PC-9 (cell line): ENCODE data around the gene ANKS1B. TPM values are rescaled to one million over a fixed set of nuclear protein-coding genes. Genes with fewer than 3 reads are reported as not detected.

Experiments
- BruUV-seq: library from RNA; stranded (reverse); fragments of 400-500 nt; replicated peaks from 2 replicates; lab custom pipeline; 2021; lab: Mats Ljungman, UMichigan
- CTCF ChIA-PET: fragments of 300-600 bp; sonication (Branson Sonifier 250); formaldehyde crosslinking; loops from one replicate; lab custom pipeline; 2022; ENCODE audit warnings: antibody characterized with exemption; lab: Charles Lee
- POLR2A ChIA-PET: fragments of 300-600 bp; sonication (Branson Sonifier 250); formaldehyde crosslinking; loops from one replicate; lab custom pipeline; 2022; ENCODE audit warnings: antibody characterized with exemption; ENCODE audit not compliant: unreplicated experiment; lab: Charles Lee
- DNase-seq, 2 experiments: peaks; one replicate each; pipeline versions ENCODE4 v3.0.0 to v3.0.0-alpha.2; 2015 to 2022; ENCODE audit warnings: mixed read lengths in 1 of 2
- H2AFZ ChIP-seq: fragments of 200-600 bp; sonication (generic); 2 replicates; pipeline ENCODE4 v1.8.1; 2017; ENCODE audit warnings: antibody characterized with exemption
- H3F3A ChIP-seq: fragments of 200-600 bp; sonication (generic); 2 replicates; pipeline ENCODE4 v1.8.1; 2017; ENCODE audit warnings: antibody characterized with exemption, mild to moderate bottlenecking, low read depth; ENCODE audit not compliant: insufficient read depth
- H3K27ac ChIP-seq: fragments of 200-600 bp; sonication (generic); 2 replicates; pipeline ENCODE4 v1.6.1; 2016; ENCODE audit warnings: mixed run types
- H3K27me3 ChIP-seq: fragments of 200-600 bp; sonication (generic); 2 replicates; pipeline ENCODE4 v1.6.1; 2016; ENCODE audit warnings: low read depth, mixed run types; ENCODE audit not compliant: insufficient read depth
- H3K36me3 ChIP-seq: fragments of 200-600 bp; sonication (generic); 2 replicates; pipeline ENCODE4 v1.6.1; 2016; ENCODE audit warnings: low read depth, mixed run types
- H3K4me1 ChIP-seq: fragments of 200-600 bp; sonication (generic); replicated peaks from 2 replicates; pipeline ENCODE4 v1.6.1; 2016; ENCODE audit warnings: mixed run types; ENCODE audit not compliant: insufficient read depth
- H3K4me2 ChIP-seq: fragments of 200-600 bp; sonication (generic); 2 replicates; pipeline ENCODE4 v1.6.1; 2017; ENCODE audit warnings: mixed run types
- H3K4me3 ChIP-seq: fragments of 200-600 bp; sonication (generic); 2 replicates; pipeline ENCODE4 v1.6.1; 2016; ENCODE audit warnings: mixed run types
- H3K79me2 ChIP-seq: fragments of 200-600 bp; sonication (generic); 2 replicates; pipeline ENCODE4 v1.6.1; 2017; ENCODE audit warnings: low read depth, mixed run types
- H3K9me2 ChIP-seq: fragments of 200-600 bp; sonication (generic); 2 replicates; pipeline ENCODE4 v1.8.1; 2017; ENCODE audit warnings: mild to moderate bottlenecking; ENCODE audit not compliant: insufficient read depth
- H3K9me3 ChIP-seq: fragments of 200-600 bp; sonication (generic); 2 replicates; pipeline ENCODE4 v1.8.1; 2016; ENCODE audit warnings: low read depth; ENCODE audit not compliant: insufficient read depth
- H4K20me1 ChIP-seq: fragments of 200-600 bp; sonication (generic); 2 replicates; pipeline ENCODE4 v1.8.1; 2017; ENCODE audit not compliant: insufficient read depth
- EZH2 ChIP-seq: fragments of 200-600 bp; sonication (generic); IDR thresholded peaks from 2 replicates; pipeline ENCODE4 v1.8.0; 2017; ENCODE audit warnings: antibody characterized with exemption, low read depth
- intact Hi-C: fragments of 100-400 bp; cut with micrococcal nuclease; formaldehyde crosslinking; loops from one replicate; pipeline ENCODE4 v1.10.0; 2022; ENCODE audit not compliant: unreplicated experiment
- total RNA-seq: library from RNA; stranded (reverse); gene quantifications from 2 replicates; pipeline ENCODE4 v1.2.3, GENCODE V29; 2021
- TF ChIP-seq, protein P1 (sequence below): fragments of 200-600 bp; sonication (generic); conservative IDR thresholded peaks from 2 replicates; pipeline ENCODE4 v1.6.1; 2017; ENCODE audit warnings: mixed run types, antibody characterized with exemption, mild to moderate bottlenecking, moderate library complexity

Gene ANKS1B
- total RNA-seq, 1 experiment from 2014 or later: not detected

DNA sequence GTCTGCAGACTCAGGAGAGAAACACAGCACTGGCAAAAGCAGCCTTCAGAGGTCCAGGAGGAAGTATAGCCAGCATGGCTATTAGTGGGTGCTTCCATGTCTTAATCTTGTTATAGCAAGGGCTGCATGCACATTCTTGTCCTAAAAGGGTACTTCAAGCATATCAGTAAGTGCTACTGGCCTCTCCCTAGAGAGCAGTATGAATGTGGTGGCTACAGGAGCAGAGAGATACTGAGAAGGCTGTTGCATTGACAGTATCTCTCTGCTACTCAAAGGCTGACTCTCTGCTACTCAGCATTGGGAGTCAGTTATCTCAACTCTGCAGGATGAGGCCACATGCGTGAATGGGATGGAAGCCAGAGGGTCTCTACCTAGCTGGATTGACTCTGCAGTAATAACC is 335.2 kb downstream of the ANKS1B start:
- POLR2A ChIA-PET: no interaction called here
- intact Hi-C loops: no loop called here

DNA sequence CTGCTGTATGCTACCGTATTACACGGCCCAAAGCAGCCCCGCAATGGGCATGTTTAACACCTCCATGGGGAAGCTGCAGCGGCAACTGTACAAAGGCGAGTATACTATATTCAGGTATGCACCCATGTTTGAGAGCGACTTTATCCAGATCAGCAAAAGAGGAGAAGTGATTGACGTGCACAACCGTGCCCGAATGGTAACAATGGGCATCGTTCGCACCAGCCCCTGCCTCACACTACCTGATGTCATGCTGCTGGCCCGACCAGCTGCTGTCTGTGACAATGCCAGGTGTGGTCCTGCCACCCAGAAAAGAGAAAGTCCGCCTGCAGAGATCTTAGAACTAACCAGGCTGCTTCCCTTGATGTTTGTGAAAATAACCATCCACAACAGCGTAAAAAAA is 336.6 kb downstream of the ANKS1B start:
- no peak for TF ChIP-seq EZH2
- TF ChIP-seq, protein P1, sequence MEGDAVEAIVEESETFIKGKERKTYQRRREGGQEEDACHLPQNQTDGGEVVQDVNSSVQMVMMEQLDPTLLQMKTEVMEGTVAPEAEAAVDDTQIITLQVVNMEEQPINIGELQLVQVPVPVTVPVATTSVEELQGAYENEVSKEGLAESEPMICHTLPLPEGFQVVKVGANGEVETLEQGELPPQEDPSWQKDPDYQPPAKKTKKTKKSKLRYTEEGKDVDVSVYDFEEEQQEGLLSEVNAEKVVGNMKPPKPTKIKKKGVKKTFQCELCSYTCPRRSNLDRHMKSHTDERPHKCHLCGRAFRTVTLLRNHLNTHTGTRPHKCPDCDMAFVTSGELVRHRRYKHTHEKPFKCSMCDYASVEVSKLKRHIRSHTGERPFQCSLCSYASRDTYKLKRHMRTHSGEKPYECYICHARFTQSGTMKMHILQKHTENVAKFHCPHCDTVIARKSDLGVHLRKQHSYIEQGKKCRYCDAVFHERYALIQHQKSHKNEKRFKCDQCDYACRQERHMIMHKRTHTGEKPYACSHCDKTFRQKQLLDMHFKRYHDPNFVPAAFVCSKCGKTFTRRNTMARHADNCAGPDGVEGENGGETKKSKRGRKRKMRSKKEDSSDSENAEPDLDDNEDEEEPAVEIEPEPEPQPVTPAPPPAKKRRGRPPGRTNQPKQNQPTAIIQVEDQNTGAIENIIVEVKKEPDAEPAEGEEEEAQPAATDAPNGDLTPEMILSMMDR: no peak
- CTCF ChIA-PET: no interaction called here
- intact Hi-C loops: no loop called here
- H3K36me3 ChIP-seq: no peaks in the 10 kb centered on the region
- no peak for DNase-seq
- POLR2A ChIA-PET: no interaction called here
- no peak overlapping the region for H3K4me2 ChIP-seq
- no peaks in the 10 kb centered on the region for H3K79me2 ChIP-seq
- no peak overlapping the region for H2AFZ ChIP-seq
- H3K4me3 ChIP-seq: no peak overlapping the region
- H3F3A ChIP-seq: no peaks in the 10 kb centered on the region
- no TSS peak for BruUV-seq
- H3K4me1 ChIP-seq: no peaks in the 10 kb centered on the region
- no peak overlapping the region for H3K27ac ChIP-seq
- no peaks in the 10 kb centered on the region for H3K9me3 ChIP-seq
- peaks cover 8% of the 10 kb centered on the region for H3K27me3 ChIP-seq
- H4K20me1 ChIP-seq: no peaks in the 10 kb centered on the region
- H3K9me2 ChIP-seq: no peaks in the 10 kb centered on the region; the same call in 1 of the 2 replicates

More for the DNA sequence above, 335.2 kb downstream of the ANKS1B start:
- H3K9me3 ChIP-seq: no peaks in the 10 kb centered on the region
- H3K27me3 ChIP-seq: peaks cover 8% of the 10 kb centered on the region
- H2AFZ ChIP-seq: no peak overlapping the region
- no TSS peak for BruUV-seq
- TF ChIP-seq EZH2: no peak
- TF ChIP-seq, protein P1: no peak
- H3K4me1 ChIP-seq: no peaks in the 10 kb centered on the region
- CTCF ChIA-PET: no interaction called here
- no peak overlapping the region for H3K4me2 ChIP-seq
- H3K27ac ChIP-seq: no peak overlapping the region
- no peaks in the 10 kb centered on the region for H3F3A ChIP-seq
- no peaks in the 10 kb centered on the region for H3K36me3 ChIP-seq
- DNase-seq: no peak
- H4K20me1 ChIP-seq: no peaks in the 10 kb centered on the region
- no peaks in the 10 kb centered on the region; the same call in 1 of the 2 replicates for H3K9me2 ChIP-seq
- no peaks in the 10 kb centered on the region for H3K79me2 ChIP-seq
- H3K4me3 ChIP-seq: no peak overlapping the region

DNA sequence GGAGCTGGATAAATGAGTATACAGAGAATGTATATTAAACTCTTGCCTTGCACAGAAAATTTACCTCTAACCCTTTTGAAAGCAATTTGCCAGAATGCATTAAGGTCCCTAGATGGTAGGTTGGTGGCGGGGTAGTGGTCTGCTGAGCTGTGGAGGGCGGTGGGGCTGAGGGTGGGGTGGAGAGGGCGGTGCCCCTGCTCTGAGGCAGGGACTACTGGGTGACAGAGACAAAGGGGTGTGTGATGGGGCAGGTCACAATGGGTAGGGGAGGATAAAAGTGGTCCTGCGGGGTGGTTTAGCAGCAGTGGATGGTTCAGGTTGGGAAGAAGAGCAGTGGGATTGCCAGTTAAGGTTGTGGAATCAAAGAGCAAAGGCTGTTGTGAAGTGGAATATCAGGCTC is 337.3 kb downstream of the ANKS1B start, which contains the start of gene GARIN6:
GARIN6 (plus strand) TSS at position 301 of the 400 bp plus-strand sequence. CDS start 422 bp downstream, outside the sequence.
- POLR2A ChIA-PET: no interaction called here
- TF ChIP-seq, protein P1: no peak
- no peak for TF ChIP-seq EZH2
- Histone ChIP-seq H3K36me3 (no peaks in the 10 kb centered on the region), H3K9me2 (no peaks in the 10 kb centered on the region; the same call in 1 of the 2 replicates), H3K4me3 (no peak within 1 kb of the TSS), H3F3A (no peaks in the 10 kb centered on the region), H3K27me3 (peaks cover 8% of the 10 kb centered on the region), H3K79me2 (no peaks in the 10 kb centered on the region), H3K4me1 (no peaks in the 10 kb centered on the region), H4K20me1 (no peaks in the 10 kb centered on the region), H3K9me3 (no peaks in the 10 kb centered on the region), H3K4me2 (no peak within 1 kb of the TSS), H2AFZ (no peak within 1 kb of the TSS), H3K27ac (no peak within 1 kb of the TSS)
- BruUV-seq: no TSS peak
- intact Hi-C loops: no loop called here
- CTCF ChIA-PET: no interaction called here
- DNase-seq: no peak
